GM19372 (cell line): ENCODE measurements around the gene SHF.

Experiments used
- ATAC-seq: cut with Tn5 transposase; IDR thresholded peaks from one replicate; pipeline ENCODE4 v1.9.1; 2021; ENCODE audit warnings: mild to moderate bottlenecking, low read depth, moderate library complexity; ENCODE audit not compliant: unreplicated experiment

SHF gene

DNA sequence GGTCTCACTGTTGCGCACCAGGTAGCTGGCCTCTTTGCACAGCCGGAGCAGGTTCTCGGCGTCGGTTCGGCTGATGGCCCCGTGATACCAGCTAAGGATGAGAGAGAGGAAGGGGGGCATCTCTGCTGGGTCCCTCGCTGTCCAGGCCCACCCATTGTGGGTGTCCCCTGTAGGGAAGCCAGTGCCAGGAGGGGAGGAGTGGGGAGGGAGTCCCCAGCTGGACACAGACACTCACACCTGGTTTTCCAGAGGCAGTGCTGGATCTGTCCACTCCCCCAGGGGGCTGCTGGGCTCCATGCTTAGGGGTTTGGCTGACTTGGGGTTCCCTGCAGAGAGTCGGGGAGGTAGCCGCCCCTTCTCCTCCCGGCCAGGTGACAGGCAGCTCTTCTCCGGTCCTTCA lies 15.9 kb downstream of the SHF start:
- ATAC-seq = no peak

DNA sequence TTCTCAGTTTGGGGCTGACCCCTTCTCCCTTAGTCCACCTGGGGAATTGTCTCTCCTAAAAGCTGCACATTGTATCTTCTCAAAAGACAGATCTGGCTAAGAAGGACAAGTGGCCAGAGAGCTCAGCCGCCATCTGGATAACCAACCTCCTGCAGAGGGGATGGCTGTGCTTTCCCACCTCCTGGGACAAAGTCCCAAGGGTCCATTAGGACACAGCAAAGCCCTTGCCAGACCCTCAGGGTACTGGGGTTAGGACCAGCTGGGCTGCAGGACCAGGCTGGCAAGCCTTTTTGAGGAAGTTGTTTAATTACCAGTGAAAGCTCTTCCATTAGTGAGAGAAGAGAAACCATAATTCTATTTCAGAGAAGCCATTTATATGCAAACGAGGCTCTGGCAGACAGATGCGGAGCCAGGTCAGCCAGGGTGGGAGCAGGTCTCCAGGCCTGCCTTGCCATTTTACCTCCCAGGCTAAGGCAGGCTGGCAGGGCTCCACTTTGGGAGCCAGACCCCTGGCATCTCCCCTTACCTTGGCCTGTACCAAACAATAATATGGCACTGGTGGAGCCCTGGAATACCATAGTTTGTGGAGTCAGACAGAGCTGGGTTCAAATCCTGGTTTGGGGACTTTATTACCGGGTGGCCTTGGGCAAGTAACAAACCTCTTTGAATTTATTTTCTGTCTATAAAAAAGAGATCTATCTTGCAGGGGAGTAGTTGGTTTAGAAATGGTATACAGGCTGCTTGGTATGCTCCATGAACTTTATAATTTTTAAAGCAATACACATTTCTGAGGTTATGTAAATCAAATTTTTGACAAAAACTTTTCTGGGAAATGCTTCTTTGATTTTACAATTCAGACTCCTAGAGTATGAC lies 17.9 kb downstream of the SHF start:
- ATAC-seq = no peak

DNA sequence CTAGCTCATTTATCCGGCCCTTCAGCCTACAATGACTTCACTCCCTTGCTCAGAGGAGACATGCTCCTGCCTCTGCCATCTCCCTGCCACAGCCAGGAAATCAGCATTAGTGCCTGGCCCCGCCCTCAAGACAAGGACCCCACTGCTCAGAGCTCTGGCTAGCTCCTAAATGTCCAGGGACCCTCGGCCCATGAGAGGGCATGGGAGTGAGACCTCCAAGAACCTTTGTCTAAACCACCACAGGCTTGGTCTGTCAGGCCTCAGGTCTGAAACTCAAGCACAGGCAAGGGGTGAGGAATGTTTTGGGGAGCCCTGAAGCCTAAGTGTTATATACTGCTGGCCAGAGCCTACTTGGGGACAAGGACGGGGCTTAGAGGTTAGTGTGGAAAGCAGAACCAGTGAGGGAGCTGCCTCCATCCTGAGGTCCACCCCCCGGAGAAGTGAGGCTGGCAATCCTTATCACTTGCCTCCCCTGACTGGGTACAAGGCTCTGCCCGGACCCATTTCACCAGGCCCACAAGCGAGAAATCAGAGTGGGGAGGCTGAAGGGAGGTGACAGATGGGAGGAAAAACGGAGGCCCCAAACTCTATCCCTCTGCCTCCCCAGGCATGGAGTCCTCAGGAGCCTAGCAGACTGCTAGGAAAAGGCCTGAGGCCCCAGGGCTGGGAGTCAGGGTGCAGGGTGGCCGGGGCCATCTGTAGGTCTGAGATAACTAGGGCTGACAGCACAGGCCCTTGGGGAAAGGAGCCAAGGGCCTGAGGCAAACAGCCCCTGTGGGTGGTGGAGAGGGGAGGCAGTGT lies 18.8 kb downstream of the SHF start:
- no peak for ATAC-seq

DNA sequence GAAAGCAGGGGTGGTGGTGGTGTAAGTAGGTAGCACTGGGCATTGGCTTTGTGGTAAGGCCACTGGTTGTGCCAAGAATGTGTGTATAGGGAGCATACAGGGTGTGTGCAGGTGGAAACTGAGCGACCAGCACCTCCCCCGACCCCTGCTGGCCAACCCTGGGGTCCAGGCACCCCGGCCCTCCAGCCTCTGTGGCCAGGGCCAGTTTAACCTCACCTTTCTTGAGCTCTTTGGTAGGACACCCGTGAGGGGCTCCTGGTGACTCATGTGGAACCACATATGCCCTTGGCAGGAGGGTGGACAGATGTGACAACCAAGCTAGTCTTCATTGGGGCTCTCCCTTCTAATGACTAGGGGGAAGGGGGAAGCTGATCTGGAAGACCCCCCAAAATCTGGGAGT lies 19.5 kb downstream of the SHF start:
- ATAC-seq = no peak

DNA sequence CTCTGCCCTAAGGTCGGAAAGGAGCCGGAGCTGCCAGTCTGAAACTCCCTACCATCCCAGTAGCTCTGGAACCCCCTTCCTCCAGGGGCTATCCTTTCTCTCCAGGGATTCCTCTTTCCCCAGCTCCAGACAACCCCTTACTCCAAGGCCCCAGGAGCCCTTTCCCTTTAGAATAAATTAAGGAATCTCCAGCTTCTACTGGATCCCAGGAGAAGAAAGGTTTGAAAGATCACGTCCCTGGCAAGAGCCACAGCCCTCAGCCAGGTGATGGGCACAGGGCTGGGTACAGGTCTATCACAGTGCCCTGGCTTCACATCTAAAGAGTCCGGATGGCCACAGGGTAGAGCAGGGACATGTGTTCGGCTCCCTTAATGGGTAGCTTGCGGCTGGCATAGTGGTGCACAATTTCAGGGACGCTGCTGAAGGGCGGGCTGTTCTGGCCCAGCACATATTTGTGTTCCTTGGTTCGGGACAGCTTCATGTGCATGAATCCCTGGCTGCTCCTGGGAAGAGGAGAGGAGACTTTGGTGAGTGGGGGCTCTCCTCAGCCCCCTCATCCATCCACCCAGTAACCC lies 20.0 kb downstream of the SHF start:
- ATAC-seq = no peak

DNA sequence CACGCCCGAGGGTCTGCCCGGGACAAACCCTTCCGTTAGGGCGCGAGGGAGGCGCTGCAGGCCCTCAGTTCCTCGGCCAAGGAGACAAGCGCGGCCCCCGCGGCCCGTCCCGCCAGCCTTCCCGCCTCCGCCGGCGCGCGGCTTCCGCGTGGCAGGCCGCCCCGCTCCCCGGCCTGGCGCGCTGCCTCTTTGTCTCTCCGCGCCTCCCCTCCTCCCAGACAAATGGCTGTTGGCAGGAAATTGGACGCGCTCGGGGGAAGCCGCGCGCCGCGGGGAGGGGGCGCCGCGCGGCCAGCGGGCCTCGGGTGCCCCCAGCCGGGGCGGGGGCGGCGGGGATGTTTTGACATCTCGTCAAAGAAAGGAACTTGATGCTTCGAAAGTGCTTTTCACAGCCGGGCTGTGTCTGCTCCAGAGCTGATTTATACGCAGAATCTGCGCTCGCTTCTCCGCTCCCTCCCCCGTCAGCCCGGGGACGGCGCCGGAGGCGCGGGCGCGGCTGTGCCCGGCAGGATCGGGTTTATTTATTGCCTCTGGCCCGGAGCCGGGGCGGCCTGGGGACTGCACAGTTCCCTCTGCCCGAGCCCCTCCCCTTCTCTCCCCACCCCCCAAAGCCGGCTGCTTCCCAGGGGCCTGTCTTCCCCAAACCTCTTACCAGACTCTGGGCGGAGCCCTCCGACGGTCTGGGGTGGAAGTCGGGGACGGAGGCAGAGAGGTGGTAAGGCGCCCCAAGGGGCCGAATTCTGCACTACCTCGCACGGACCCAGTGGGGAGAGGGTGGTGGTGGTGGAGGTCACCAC lies 20.7 kb downstream of the SHF start:
- ATAC-seq = peak; percentile 92

DNA sequence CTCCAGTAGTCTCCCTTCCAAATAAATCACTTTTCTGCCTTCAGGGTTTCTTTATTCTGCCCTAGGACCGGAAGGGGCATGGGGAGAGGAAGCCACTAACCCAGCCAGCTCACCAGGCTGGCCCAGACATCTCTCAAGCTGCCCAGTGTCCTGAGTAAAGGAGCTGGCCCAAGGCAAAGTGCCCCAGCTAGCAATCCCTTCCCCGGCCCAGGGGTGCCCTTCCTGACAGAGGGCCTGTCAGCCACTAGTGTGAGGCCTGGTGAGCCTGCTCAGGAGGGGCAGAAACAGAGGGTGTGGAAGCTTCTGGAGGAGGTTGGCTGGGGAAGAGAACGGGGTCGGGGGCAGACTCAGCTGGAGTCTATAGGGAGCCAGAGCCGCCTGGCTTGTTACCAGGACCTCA lies 22.2 kb downstream of the SHF start:
- ATAC-seq = no peak

DNA sequence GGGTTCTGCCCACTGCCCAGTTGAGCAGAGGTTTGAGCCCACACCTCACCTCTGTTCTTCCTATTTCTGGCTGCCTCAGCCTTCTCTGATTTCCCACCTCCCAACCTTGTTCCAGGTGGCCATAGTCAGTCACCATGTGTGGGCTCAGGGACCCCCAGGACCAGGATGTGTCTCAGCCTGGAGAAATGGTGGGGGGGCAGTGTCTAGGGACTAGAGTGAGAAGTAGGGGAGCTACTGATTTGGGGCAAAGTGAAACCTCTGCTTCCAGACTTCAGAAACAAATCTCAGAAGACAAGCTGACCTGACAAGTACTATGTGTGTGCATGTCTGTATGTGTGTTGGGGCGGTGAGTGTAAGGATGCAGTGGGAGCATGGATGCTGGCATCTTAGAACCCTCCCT lies 22.9 kb downstream of the SHF start:
- ATAC-seq = no peak

DNA sequence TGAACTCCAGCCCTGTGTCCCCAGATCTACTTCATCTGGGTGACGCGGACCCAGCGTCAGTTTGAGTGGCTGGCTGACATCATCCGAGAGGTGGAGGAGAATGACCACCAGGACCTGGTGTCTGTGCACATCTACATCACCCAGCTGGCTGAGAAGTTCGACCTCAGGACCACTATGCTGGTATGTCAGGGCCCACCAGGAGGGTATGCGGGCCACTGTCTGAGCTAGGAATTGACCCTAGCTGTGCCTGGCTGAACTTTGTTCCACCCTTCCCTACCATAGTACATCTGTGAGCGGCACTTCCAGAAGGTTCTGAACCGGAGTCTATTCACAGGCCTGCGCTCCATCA lies 24.3 kb downstream of the SHF start:
- no peak for ATAC-seq

DNA sequence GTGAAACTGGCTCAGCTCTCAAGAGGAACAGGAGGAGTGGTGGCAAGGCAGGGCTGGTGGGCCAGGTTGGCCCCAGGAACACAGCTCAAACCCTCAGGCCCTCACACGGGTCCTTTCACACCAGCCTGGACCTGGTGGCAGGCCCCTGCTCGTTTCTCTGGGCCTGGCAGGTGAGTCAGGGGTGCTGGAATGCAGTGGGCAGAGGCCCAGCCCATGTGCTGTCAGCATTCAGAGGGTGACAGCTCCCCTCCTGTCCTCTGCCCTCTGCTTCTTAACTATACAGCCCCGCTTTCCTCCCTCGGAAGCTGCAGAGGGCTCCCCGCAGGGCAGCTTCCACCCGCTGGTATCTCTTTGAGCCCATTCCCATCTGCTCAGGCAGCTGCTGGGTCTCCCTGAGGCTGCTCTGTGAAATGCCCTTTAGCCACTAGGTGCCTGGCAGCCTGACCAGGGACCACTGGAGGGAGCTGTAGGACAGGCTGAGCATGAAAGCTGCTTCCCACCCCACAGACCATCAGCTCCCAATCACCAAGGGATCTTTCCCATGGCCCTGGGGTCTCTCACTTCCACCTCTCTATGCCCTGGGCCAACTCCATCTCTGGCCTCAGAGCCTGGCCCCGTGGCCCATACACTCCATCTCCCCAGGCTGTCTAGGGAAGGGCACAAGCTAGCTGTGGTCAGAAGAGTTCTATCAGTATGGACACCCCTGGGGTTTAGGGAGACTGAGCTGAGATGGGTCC lies 24.8 kb downstream of the SHF start:
- no peak for ATAC-seq

DNA sequence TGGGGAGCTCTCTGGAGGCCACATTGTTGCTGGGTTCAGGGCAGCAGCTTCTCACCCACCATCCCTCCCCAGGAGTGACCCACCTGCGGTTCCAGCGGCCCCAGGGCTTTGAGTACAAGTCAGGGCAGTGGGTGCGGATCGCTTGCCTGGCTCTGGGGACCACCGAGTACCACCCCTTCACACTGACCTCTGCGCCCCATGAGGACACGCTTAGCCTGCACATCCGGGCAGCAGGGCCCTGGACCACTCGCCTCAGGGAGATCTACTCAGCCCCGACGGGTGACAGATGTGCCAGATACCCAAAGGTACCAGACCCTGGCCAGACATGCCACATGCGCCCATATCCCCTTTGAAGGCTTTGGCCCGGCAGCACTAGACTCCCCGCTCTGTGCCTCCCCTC lies 26.1 kb downstream of the SHF start:
- no peak for ATAC-seq

DNA sequence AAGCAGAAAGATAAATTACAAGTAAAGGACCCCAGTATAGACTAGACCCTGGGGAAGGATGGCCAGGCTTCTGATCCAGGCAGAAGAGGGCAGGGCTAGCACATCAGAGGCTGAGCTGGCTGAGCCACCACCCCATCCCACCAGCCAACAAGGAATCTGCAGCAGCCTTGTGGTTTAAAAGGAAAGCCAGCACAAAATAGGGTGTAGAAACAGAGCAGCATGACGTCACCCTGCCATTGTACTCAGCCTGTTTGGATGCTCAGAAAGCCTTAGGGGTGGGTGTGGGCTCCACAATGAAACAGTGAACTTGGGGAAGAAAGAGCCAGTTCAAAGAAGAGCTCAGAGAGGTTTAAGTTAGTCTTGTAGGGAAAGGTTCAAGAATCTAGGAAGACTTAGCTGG lies 29.8 kb downstream of the SHF start:
- no peak for ATAC-seq

DNA sequence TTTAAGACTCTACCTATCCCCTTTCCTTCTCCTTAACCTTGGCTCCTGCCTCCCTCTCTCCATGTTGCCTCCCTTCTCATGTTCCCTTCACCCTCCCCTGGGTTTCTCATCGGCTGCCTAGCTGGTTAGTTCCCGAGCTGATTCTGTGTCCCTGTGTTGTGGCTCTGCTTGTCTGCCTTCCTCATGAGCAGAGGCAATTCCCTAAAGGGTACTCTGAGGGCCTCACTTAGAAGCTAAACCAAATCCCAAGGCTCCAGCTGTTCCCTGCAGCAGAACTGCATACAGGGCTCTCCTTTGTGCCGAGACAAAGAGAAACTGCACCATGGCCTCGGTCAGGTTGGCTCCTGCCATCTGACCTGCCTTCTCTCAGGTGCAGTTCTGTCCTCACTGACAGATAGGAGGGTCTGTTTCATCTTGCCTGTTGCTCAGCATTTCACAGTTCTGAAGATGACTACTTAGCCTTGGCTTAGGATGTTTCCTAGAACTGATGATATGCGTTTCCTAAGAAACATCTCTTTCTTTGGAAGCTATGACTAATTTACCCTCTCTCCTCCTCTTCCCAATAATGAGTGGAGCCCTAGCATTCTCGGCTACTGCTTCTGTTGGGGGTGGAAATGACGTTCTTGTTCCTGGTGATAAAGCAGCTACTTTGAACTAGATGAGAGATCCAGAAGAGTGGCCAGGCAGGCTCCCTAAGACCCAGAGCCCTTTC lies 30.9 kb downstream of the SHF start:
- ATAC-seq = no peak

DNA sequence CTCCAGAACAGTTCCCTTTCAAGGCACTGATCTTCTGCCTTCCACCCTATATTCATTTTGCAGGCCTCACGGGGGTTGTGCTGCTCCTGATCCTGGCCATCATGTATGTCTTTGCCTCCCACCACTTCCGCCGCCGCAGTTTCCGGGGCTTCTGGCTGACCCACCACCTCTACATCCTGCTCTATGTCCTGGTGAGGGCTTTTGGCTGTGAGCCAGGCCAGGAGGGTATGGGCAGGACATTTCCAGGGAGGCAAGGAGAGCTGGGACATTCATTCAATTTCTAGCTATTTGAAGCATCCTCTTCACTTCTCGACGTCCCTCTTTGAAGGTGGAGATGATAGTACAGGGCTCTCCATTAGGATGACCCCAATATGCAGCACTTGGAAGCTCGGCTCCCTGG lies 32.0 kb downstream of the SHF start:
- ATAC-seq = no peak

DNA sequence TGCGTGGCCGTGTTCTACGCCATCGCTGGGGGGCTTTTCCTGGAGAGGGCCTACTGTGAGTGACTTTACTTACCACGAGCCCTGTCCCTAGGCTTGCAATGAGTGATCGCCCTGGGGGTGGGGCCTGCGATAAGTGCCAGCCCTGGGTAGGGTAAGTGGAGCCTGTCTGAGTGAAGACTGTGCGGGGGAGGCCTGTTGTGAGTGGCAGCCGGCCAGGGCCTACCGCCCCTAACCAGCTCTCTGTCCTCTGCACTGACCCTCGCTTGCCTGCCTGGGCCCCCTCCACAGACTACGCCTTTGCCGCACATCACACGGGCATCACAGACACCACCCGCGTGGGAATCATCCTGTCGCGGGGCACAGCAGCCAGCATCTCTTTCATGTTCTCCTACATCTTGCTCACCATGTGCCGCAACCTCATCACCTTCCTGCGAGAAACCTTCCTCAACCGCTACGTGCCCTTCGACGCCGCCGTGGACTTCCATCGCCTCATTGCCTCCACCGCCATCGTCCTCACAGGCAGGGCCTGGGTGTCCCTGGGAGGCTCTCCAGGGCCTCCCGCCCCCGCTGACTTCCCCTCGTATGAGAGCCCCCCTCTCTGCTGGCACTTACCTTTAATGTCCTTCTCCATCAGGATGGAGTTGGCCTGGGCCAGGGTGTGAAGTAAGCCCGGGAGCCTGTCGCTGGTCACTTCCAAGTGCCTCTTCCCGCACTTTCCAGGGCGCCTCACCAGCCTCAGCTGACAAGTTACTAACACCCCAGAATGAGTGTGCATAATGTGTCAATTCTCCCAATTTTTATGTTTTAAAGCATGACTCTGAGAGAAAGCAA lies 35.6 kb downstream of the SHF start:
- ATAC-seq = no peak

DNA sequence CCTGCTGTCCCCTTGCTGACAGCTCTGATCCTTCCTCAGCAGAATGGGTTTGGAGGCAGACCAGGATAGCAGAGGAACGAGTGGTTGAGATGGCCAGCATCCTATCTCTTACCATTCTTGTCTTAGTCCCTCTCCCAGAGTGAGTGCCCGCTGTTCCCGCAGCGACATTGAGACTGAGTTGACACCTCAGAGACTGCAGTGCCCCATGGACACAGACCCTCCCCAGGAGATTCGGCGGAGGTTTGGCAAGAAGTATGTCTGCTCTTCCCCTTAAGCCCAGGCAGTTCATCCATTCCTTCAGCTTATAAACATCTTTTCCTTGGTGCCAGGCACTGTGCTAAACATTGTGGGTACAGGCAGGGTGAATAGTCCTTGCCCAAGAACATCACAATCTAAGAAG lies 36.8 kb downstream of the SHF start:
- ATAC-seq = no peak

DNA sequence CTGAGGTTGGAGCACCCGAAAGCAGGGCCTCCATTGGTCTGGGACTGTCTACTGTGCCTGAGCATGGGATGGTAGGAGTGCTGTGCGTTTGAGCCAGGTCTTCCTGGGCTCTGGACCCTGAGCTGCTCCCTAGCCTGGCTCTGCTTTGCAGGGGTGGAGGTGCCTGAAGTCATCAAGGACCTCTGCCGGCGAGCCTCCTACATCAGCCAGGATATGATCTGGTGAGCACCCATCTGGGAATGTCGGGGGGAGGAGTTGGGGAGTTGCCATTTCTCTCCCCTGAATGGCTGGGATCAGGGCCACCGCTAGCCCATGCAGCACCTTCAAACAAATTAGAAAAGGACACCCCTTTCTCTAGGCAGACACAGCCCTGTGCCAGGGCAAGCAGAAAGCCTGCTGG lies 37.3 kb downstream of the SHF start:
- ATAC-seq = no peak

DNA sequence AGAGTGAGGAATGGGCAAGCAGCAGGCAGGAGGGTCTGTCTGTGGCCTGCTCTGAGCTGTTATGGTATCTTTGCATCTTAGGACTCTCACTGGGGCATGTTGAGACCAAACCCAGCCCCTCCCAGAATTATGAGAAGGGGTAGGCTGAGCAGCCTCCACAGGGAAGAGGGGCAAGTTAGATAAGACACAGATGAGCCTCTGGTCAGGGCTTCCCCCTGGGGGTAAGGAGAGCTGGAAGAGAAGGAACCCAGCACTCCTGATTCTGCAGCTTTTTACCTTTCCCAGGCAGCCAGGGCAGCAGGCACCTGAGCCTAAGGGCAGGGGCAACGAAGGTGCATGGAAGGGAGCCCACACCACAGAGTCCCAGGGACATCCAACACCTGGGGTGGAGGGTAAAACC lies 38.7 kb downstream of the SHF start:
- ATAC-seq = no peak
